A549 treated with Mapracorat at 1 μM for 4 hours (cell line): ENCODE results near the gene DTX3L. TPM values are rescaled to one million over a fixed set of nuclear protein-coding genes. Genes with fewer than 3 reads are reported as not detected.

Experiments used
- total RNA-seq: library from RNA; stranded (reverse); fragments of 200-300 nt; extraction: Qiagen RNA extraction; gene quantifications from 5 replicates; pipeline ENCODE4 v1.2.3, GENCODE V29; 2022

DTX3L gene
- 7.2 to 9.0 TPM (median 8.1 TPM) in 5 replicates for total RNA-seq

DNA sequence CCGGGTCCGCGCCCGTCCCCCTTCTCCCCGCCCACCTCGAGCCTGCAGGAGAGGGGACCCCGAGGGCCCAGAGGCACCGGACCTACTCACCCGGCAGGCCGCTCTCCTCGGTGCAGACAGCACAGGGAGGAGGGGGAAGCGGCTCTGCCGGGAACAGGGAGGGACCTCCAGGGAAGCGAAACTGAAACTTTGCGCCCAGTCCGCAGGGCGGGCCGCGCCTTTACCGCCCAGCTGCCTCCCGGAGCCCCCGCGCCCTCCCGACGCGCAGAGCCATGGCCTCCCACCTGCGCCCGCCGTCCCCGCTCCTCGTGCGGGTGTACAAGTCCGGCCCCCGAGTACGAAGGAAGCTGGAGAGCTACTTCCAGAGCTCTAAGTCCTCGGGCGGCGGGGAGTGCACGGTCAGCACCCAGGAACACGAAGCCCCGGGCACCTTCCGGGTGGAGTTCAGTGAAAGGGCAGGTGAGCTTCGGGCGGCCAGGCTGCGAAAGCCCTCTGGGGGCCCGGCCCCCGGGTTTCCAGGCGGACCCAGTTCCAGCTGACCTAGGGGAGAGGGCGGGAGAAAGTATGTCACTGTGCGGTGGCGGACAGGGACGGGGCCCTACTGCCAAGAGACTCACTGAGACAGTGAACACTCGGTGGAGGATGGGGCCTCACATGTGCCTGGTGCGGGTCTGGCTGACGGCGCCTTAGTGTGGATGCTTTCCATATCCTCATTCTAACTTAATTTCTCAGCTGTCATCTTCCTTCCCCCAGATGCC is at the start of gene DTX3L, which contains the start of gene PARP9:
TSS of gene DTX3L (plus strand) at position 184 of the 758 bp plus-strand sequence. CDS start at position 273, 89 bp downstream.
TSS of gene PARP9 (minus strand) at position 146 of the 758 bp plus-strand sequence. CDS start 4,680 bp downstream, outside the sequence.

DNA sequence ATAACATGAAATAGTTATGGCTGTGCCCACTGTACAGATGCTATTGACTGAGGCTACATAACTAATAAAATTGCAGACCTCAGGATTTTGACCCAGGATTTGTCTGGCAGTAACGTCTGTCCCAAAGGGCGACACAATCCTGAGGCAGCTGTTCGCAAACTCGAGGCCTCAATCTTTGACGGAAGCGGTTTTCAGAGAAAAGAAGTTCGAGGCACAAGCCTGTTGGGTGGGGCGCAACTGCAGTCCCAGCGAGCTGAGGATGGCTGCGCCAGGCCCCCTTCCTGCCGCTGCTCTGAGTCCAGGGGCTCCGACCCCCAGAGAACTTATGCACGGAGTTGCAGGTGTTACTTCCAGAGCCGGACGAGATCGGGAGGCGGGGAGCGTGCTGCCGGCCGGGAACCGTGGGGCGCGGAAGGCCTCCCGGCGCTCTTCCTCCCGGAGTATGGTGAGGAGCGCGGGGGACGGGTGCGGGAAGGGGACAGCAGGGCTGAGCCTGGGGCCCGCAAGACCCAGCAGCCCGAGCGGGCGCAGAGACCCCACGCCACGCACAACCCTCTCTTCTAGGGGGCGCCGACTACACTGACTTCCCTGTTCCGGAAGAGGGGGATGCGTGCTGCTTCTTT is 13.4 kb downstream of the DTX3L start, which contains the start of gene PARP15:
TSS of gene PARP15 (plus strand) at position 242 of the 623 bp plus-strand sequence. CDS start at position 260, 18 bp downstream.

Other genes starting within 250 kb of the DTX3L start
- gene CSTA, start 239.1 kb upstream of the DTX3L start, total RNA-seq: 0.93 to 1.4 TPM (median 1.1 TPM) in 5 replicates
- 42.8 to 76.4 TPM (median 50.1 TPM) in 5 replicates for gene MIX23, start 181.1 kb upstream of the DTX3L start, total RNA-seq
- 31.3 to 36.7 TPM (median 34.7 TPM) in 5 replicates for gene FAM162A, start 180.2 kb upstream of the DTX3L start, total RNA-seq
- 2.5 to 3.7 TPM (median 3.4 TPM) in 5 replicates for gene WDR5B, start 148.3 kb upstream of the DTX3L start, total RNA-seq
- 54.3 to 67.7 TPM (median 63.5 TPM) in 5 replicates for gene KPNA1, start 49.4 kb upstream of the DTX3L start, total RNA-seq
- 5.1 to 6.1 TPM (median 5.5 TPM) in 5 replicates for gene PARP9, start within 50 bp of the DTX3L start, total RNA-seq
- not detected in 5 replicates for gene PARP15, start 13.3 kb downstream of the DTX3L start, total RNA-seq
- gene PARP14, start 116.5 kb downstream of the DTX3L start, total RNA-seq: 7.6 to 9.2 TPM (median 8.3 TPM) in 5 replicates
- gene HSPBAP1, start 229.5 kb downstream of the DTX3L start, total RNA-seq: 5.0 to 6.0 TPM (median 5.7 TPM) in 5 replicates
- gene SLC49A4, start 230.7 kb downstream of the DTX3L start, total RNA-seq: 12.6 to 15.4 TPM (median 13.5 TPM) in 5 replicates